H1 (cell line): ENCODE results near the gene ATP2C1. TPM values are rescaled to one million over a fixed set of nuclear protein-coding genes. Genes with fewer than 3 reads are reported as not detected.
A peak's percentile ranks its signal among the peaks of the same experiment; 100 is the strongest.

Source experiments
- BCL11A ChIP-seq, 2 experiments: IDR thresholded peaks; one replicate each; pipeline ENCODE4 v1.6.1; 2011; ENCODE audit warnings: low read depth in 2 of 2, low read length in 2 of 2, mild to moderate bottlenecking in 2 of 2
- CEBPB ChIP-seq: IDR thresholded peaks from 2 replicates; pipeline ENCODE4 v1.6.1; 2012; ENCODE audit warnings: low read depth, low read length
- RFX5 ChIP-seq: IDR thresholded peaks from 2 replicates; pipeline ENCODE4 v1.6.1; 2011; ENCODE audit warnings: low read depth, low read length, improper control_type of control experiment, borderline replicate concordance
- TEAD4 ChIP-seq: IDR thresholded peaks from 2 replicates; pipeline ENCODE4 v1.6.1; 2012; ENCODE audit warnings: low read depth, low read length, inconsistent platforms, mixed read lengths
- ZNF274 ChIP-seq: IDR thresholded peaks from 2 replicates; pipeline ENCODE4 v1.7.0; 2012; ENCODE audit warnings: low read length, borderline replicate concordance; ENCODE audit errors: extremely low read depth
- polyA plus RNA-seq, 7 experiments: library from polyadenylated mRNA; depleted of rRNA in 3 of 7; stranded (reverse) in 5 of 7; unstranded in 2 of 7; fragments of >200 nt in 5 of 7; fragments of 200-250 nt in 2 of 7; gene quantifications; 1 replicate in 5 of 7; 2 replicates in 1 of 7; 4 replicates in 1 of 7; pipeline versions ENCODE4 v1.2.1 to v1.2.3, GENCODE V29; 2011 to 2013; ENCODE audit warnings: missing spikeins in 2 of 7, mixed read lengths in 2 of 7
- total RNA-seq: library from RNA; stranded (reverse); fragmentation: NEBNext Ultra II Directional; extraction: Animal tissue kit (Norgen Biotek cat#: 25700); gene quantifications from 2 replicates; pipeline ENCODE4 v1.2.1, GENCODE V29; 2021
- TF ChIP-seq, protein P1 (sequence below): fragments of 300-600 bp; sonication (generic); IDR thresholded peaks from 2 replicates; pipeline ENCODE4 v1.7.1; 2012; ENCODE audit warnings: low read length, moderate library complexity, mild to moderate bottlenecking, inconsistent platforms; ENCODE audit not compliant: insufficient replicate concordance
- TF ChIP-seq, protein P2 (sequence below): IDR thresholded peaks from 2 replicates; pipeline ENCODE4 v1.6.1; 2011; ENCODE audit warnings: low read depth, mild to moderate bottlenecking, low read length; ENCODE audit not compliant: insufficient read depth
- TF ChIP-seq, protein P3 (sequence below), 3 experiments: IDR thresholded peaks; 1 replicate in 2 of 3; 2 replicates in 1 of 3; pipeline versions ENCODE4 v1.5.1 to v1.6.1; 2011; ENCODE audit warnings: low read length in 3 of 3, mild to moderate bottlenecking in 3 of 3, inconsistent platforms in 2 of 3, low read depth in 1 of 3, moderate library complexity in 1 of 3; ENCODE audit not compliant: insufficient read depth in 1 of 3; ENCODE audit errors: control extremely low read depth in 1 of 3

The ATP2C1 gene
- total and polyA plus RNA-seq, 2 of the 8 experiments (the other 6 are each of a cell fraction or from before 2014, with no cell fraction given): 50.7 to 68.5 TPM

GRCh38 chr3:131020122-131020693 is 126.3 kb downstream of the ATP2C1 start (continued):
- TF ChIP-seq, protein P1, sequence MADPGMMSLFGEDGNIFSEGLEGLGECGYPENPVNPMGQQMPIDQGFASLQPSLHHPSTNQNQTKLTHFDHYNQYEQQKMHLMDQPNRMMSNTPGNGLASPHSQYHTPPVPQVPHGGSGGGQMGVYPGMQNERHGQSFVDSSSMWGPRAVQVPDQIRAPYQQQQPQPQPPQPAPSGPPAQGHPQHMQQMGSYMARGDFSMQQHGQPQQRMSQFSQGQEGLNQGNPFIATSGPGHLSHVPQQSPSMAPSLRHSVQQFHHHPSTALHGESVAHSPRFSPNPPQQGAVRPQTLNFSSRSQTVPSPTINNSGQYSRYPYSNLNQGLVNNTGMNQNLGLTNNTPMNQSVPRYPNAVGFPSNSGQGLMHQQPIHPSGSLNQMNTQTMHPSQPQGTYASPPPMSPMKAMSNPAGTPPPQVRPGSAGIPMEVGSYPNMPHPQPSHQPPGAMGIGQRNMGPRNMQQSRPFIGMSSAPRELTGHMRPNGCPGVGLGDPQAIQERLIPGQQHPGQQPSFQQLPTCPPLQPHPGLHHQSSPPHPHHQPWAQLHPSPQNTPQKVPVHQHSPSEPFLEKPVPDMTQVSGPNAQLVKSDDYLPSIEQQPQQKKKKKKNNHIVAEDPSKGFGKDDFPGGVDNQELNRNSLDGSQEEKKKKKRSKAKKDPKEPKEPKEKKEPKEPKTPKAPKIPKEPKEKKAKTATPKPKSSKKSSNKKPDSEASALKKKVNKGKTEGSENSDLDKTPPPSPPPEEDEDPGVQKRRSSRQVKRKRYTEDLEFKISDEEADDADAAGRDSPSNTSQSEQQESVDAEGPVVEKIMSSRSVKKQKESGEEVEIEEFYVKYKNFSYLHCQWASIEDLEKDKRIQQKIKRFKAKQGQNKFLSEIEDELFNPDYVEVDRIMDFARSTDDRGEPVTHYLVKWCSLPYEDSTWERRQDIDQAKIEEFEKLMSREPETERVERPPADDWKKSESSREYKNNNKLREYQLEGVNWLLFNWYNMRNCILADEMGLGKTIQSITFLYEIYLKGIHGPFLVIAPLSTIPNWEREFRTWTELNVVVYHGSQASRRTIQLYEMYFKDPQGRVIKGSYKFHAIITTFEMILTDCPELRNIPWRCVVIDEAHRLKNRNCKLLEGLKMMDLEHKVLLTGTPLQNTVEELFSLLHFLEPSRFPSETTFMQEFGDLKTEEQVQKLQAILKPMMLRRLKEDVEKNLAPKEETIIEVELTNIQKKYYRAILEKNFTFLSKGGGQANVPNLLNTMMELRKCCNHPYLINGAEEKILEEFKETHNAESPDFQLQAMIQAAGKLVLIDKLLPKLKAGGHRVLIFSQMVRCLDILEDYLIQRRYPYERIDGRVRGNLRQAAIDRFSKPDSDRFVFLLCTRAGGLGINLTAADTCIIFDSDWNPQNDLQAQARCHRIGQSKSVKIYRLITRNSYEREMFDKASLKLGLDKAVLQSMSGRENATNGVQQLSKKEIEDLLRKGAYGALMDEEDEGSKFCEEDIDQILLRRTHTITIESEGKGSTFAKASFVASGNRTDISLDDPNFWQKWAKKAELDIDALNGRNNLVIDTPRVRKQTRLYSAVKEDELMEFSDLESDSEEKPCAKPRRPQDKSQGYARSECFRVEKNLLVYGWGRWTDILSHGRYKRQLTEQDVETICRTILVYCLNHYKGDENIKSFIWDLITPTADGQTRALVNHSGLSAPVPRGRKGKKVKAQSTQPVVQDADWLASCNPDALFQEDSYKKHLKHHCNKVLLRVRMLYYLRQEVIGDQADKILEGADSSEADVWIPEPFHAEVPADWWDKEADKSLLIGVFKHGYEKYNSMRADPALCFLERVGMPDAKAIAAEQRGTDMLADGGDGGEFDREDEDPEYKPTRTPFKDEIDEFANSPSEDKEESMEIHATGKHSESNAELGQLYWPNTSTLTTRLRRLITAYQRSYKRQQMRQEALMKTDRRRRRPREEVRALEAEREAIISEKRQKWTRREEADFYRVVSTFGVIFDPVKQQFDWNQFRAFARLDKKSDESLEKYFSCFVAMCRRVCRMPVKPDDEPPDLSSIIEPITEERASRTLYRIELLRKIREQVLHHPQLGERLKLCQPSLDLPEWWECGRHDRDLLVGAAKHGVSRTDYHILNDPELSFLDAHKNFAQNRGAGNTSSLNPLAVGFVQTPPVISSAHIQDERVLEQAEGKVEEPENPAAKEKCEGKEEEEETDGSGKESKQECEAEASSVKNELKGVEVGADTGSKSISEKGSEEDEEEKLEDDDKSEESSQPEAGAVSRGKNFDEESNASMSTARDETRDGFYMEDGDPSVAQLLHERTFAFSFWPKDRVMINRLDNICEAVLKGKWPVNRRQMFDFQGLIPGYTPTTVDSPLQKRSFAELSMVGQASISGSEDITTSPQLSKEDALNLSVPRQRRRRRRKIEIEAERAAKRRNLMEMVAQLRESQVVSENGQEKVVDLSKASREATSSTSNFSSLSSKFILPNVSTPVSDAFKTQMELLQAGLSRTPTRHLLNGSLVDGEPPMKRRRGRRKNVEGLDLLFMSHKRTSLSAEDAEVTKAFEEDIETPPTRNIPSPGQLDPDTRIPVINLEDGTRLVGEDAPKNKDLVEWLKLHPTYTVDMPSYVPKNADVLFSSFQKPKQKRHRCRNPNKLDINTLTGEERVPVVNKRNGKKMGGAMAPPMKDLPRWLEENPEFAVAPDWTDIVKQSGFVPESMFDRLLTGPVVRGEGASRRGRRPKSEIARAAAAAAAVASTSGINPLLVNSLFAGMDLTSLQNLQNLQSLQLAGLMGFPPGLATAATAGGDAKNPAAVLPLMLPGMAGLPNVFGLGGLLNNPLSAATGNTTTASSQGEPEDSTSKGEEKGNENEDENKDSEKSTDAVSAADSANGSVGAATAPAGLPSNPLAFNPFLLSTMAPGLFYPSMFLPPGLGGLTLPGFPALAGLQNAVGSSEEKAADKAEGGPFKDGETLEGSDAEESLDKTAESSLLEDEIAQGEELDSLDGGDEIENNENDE: no peak
- no peak for TF ChIP-seq ZNF274
- TF ChIP-seq, protein P2, sequence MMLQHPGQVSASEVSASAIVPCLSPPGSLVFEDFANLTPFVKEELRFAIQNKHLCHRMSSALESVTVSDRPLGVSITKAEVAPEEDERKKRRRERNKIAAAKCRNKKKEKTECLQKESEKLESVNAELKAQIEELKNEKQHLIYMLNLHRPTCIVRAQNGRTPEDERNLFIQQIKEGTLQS: no peak
- TF ChIP-seq BCL11A (IDR thresholded peaks at IDR 0.05; ENCODE audit: low read depth in 2 of 2, low read length in 2 of 2): no peak
- TF ChIP-seq TEAD4: no peak
- TF ChIP-seq, protein P3, sequence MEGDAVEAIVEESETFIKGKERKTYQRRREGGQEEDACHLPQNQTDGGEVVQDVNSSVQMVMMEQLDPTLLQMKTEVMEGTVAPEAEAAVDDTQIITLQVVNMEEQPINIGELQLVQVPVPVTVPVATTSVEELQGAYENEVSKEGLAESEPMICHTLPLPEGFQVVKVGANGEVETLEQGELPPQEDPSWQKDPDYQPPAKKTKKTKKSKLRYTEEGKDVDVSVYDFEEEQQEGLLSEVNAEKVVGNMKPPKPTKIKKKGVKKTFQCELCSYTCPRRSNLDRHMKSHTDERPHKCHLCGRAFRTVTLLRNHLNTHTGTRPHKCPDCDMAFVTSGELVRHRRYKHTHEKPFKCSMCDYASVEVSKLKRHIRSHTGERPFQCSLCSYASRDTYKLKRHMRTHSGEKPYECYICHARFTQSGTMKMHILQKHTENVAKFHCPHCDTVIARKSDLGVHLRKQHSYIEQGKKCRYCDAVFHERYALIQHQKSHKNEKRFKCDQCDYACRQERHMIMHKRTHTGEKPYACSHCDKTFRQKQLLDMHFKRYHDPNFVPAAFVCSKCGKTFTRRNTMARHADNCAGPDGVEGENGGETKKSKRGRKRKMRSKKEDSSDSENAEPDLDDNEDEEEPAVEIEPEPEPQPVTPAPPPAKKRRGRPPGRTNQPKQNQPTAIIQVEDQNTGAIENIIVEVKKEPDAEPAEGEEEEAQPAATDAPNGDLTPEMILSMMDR (IDR thresholded peaks at IDR 0.05; ENCODE audit: control extremely low read depth in 1 of 3, insufficient read depth in 1 of 3, low read depth in 1 of 3, low read length in 3 of 3): 0 out of 4 replicates have a peak, but pooled peaks of 1 of the 3 experiments have one; percentile 7
- TF ChIP-seq RFX5: no peak
- no peak for TF ChIP-seq CEBPB
